Measurements from ENCODE around the gene ARHGAP24. TPM values are rescaled to one million over a fixed set of nuclear protein-coding genes. Genes with fewer than 3 reads are reported as not detected.

Gene ARHGAP24
- total and polyA plus RNA-seq, 2 donors from 2014 or later, result 78.1 to 94.7 TPM

DNA sequence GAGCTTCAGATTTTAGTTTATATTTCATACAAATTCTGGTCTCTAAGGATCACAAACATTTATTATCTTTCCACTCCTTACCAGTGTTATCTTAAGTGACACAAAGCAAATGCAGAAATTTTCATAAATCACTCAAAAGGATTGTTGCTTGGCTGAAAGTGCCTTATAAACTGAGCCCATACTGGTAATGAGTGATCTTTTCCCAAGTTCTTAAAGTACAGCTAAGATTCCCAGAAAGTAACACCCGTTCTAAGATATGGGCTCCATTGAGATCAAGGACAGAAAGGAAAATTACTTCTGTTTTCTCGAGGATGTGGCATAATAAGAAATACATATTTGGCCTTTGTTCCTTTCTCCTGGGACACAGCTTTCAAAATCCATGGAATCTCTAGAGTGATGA, 313.7 kb downstream of the ARHGAP24 start:
- H3K9me3 ChIP-seq (ENCODE audit: control insufficient read depth in 2 of 3, insufficient read depth in 1 of 3, low read length in 3 of 3), result no peaks in the 10 kb centered on the region
- intact Hi-C loops (cut with DNase I), result no loop called here
- H3K27me3 ChIP-seq (ENCODE audit: control insufficient read depth, insufficient read depth, low read length), result no peaks in the 10 kb centered on the region
- no peak for TF ChIP-seq CTCF (IDR thresholded peaks at IDR 0.05; ENCODE audit: borderline replicate concordance, extremely low read depth, insufficient read depth)
- no peaks in the 10 kb centered on the region for H3K36me3 ChIP-seq (ENCODE audit: control insufficient read depth in 2 of 3, insufficient read depth in 3 of 3, low read length in 3 of 3)
- no peak overlapping the region for H3K27ac ChIP-seq (ENCODE audit: low read depth in 2 of 2, low read length in 2 of 2)
- H3K9ac ChIP-seq (ENCODE audit: low read length in 3 of 3), result no peak overlapping the region
- H3K4me3 ChIP-seq (ENCODE audit: low read length in 3 of 3), result no peak overlapping the region
- H3K4me1 ChIP-seq (ENCODE audit: control insufficient read depth in 2 of 3, insufficient read depth in 2 of 3, low read depth in 1 of 3, low read length in 3 of 3), result no peaks in the 10 kb centered on the region
- no peak for DNase-seq
- no peak for FAIRE-seq

GRCh38 chr4:85789241-85789640, 314.3 kb downstream of the ARHGAP24 start:
- intact Hi-C loops (cut with DNase I), result no loop called here
- no peak overlapping the region for H3K27ac ChIP-seq (ENCODE audit: low read depth in 2 of 2, low read length in 2 of 2)
- H3K4me3 ChIP-seq (ENCODE audit: low read length in 3 of 3), result no peak overlapping the region
- no peaks in the 10 kb centered on the region for H3K27me3 ChIP-seq (ENCODE audit: control insufficient read depth, insufficient read depth, low read length)
- H3K36me3 ChIP-seq (ENCODE audit: control insufficient read depth in 2 of 3, insufficient read depth in 3 of 3, low read length in 3 of 3), result no peaks in the 10 kb centered on the region
- TF ChIP-seq CTCF (IDR thresholded peaks at IDR 0.05; ENCODE audit: borderline replicate concordance, extremely low read depth, insufficient read depth), result no peak
- no peaks in the 10 kb centered on the region for H3K9me3 ChIP-seq (ENCODE audit: control insufficient read depth in 2 of 3, insufficient read depth in 1 of 3, low read length in 3 of 3)
- DNase-seq (no peak), FAIRE-seq (no peak)
- H3K9ac ChIP-seq (ENCODE audit: low read length in 3 of 3), result no peak overlapping the region
- H3K4me1 ChIP-seq (ENCODE audit: control insufficient read depth in 2 of 3, insufficient read depth in 2 of 3, low read depth in 1 of 3, low read length in 3 of 3), result no peaks in the 10 kb centered on the region

DNA sequence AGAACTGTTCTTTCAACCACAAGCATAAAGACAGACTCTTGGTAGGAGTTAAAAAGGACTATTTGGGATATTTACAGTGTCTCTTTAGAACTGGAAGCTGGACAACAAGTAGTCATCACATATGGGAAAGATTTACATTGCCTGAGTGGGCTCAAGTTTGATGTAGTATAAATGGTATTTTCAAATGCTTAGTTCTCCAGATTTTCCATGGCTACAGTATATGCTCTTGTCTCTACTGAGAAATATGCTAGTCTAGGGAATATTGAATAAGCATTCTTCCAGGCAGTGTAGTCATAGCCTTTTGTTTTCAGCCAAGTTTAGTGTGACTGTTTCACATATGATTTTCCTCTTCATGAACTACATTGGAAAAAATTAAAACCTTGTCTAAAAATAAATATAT, 315.6 kb downstream of the ARHGAP24 start:
- FAIRE-seq, result no peak
- no peak overlapping the region for H3K9ac ChIP-seq (ENCODE audit: low read length in 3 of 3)
- no peaks in the 10 kb centered on the region for H3K27me3 ChIP-seq (ENCODE audit: control insufficient read depth, insufficient read depth, low read length)
- H3K9me3 ChIP-seq (ENCODE audit: control insufficient read depth in 2 of 3, insufficient read depth in 1 of 3, low read length in 3 of 3), result no peaks in the 10 kb centered on the region
- no peaks in the 10 kb centered on the region for H3K36me3 ChIP-seq (ENCODE audit: control insufficient read depth in 2 of 3, insufficient read depth in 3 of 3, low read length in 3 of 3)
- no peak for TF ChIP-seq CTCF (IDR thresholded peaks at IDR 0.05; ENCODE audit: borderline replicate concordance, extremely low read depth, insufficient read depth)
- no peaks in the 10 kb centered on the region for H3K4me1 ChIP-seq (ENCODE audit: control insufficient read depth in 2 of 3, insufficient read depth in 2 of 3, low read depth in 1 of 3, low read length in 3 of 3)
- no peak overlapping the region for H3K27ac ChIP-seq (ENCODE audit: low read depth in 2 of 2, low read length in 2 of 2)
- peak in 2 of 5 donors; percentile 61 to 90 for DNase-seq
- no peak overlapping the region for H3K4me3 ChIP-seq (ENCODE audit: low read length in 3 of 3)
- intact Hi-C loops (cut with DNase I), result no loop called here
